ENCODE measurements around the gene ZFP90. TPM values are rescaled to one million over a fixed set of nuclear protein-coding genes. Genes with fewer than 3 reads are reported as not detected.

The ZFP90 gene
- total and polyA plus RNA-seq, 4 donors, result 2.1 to 18.9 (median 5.6) TPM

DNA sequence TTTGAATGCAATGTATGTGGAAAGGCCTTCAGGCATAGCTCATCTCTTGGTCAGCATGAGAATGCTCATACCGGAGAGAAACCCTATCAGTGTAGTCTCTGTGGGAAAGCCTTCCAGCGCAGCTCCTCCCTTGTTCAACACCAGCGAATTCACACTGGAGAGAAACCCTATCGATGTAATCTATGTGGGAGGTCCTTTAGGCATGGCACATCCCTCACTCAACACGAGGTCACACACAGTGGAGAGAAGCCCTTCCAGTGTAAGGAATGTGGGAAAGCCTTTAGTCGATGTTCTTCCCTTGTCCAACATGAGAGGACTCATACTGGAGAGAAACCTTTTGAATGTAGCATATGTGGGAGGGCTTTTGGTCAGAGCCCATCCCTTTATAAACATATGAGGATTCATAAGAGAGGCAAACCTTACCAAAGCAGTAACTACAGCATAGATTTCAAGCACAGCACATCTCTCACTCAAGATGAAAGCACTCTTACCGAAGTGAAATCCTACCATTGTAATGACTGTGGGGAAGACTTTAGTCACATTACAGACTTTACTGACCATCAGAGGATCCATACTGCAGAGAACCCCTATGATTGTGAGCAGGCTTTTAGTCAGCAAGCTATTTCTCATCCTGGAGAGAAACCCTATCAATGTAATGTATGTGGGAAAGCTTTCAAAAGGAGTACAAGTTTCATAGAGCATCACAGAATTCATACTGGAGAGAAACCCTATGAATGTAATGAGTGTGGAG lies 24.7 kb downstream of the ZFP90 start:
- Histone ChIP-seq H3K27ac (ENCODE audit: low read depth in 1 of 2, low read length in 2 of 2) (no peak overlapping the region), H3K27me3 (ENCODE audit: control insufficient read depth in 4 of 4, insufficient read depth in 4 of 4, low read length in 3 of 4) (no peaks in the 10 kb centered on the region), H3K9me3 (ENCODE audit: control insufficient read depth in 4 of 4, low read length in 3 of 4) (peaks cover 58 to 88% (median 75%) of the 10 kb centered on the region in 4 donors), H3K36me3 (ENCODE audit: control insufficient read depth in 4 of 4, insufficient read depth in 3 of 4, low read depth in 1 of 4, low read length in 3 of 4) (peaks cover 0 to 51% (median 44%) of the 10 kb centered on the region in 4 donors), H3K4me1 (ENCODE audit: control insufficient read depth in 4 of 4, insufficient read depth in 4 of 4, low read length in 3 of 4) (no peaks in the 10 kb centered on the region), H3K4me3 (ENCODE audit: low read depth in 1 of 3, low read length in 3 of 3) (peak overlapping the region in 2 of 3 donors; percentile 30 to 62), H3K9ac (ENCODE audit: low read depth in 1 of 2, low read length in 2 of 2) (no peak overlapping the region)
- no peak for TF ChIP-seq SP1 (IDR thresholded peaks at IDR 0.05)
- TF ChIP-seq RAD21 (IDR thresholded peaks at IDR 0.05), result no peak
- TF ChIP-seq FOXA2 (IDR thresholded peaks at IDR 0.05), result no peak
- TF ChIP-seq, protein P1, sequence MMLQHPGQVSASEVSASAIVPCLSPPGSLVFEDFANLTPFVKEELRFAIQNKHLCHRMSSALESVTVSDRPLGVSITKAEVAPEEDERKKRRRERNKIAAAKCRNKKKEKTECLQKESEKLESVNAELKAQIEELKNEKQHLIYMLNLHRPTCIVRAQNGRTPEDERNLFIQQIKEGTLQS (IDR thresholded peaks at IDR 0.05), result no peak
- no peak for TF ChIP-seq GABPA (IDR thresholded peaks at IDR 0.05 in 1 of 2, conservative IDR thresholded peaks at IDR 0.05 in 1 of 2)
- TF ChIP-seq FOXA1 (IDR thresholded peaks at IDR 0.05), result no peak
- no peak for TF ChIP-seq TAF1 (conservative IDR thresholded peaks at IDR 0.05)
- 98% methylated on average over 7 of the region's 7 CpGs for WGBS
- DNase-seq (ENCODE audit: low spot score), result no peak

DNA sequence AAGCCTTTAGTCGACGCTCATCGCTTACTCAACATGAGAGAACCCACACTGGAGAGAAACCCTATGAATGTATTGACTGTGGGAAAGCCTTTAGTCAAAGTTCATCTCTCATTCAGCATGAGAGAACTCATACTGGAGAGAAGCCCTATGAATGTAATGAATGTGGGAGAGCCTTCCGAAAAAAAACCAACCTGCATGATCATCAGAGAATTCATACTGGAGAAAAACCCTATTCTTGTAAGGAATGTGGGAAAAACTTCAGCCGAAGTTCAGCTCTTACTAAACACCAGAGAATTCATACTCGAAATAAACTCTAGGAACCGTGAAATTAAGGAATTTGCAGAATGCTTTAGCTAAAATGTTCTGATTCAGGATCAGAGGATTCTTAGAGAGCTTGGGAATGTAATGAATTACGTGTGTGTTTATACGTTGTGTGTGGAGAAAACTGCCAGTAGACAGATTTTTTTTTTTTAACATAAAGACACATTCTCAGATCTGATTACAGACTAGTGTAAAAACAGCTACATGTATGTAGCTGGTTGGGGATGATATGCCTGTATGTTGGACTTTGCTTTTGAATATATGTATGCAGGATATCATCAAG lies 25.4 kb downstream of the ZFP90 start:
- TF ChIP-seq, protein P2, sequence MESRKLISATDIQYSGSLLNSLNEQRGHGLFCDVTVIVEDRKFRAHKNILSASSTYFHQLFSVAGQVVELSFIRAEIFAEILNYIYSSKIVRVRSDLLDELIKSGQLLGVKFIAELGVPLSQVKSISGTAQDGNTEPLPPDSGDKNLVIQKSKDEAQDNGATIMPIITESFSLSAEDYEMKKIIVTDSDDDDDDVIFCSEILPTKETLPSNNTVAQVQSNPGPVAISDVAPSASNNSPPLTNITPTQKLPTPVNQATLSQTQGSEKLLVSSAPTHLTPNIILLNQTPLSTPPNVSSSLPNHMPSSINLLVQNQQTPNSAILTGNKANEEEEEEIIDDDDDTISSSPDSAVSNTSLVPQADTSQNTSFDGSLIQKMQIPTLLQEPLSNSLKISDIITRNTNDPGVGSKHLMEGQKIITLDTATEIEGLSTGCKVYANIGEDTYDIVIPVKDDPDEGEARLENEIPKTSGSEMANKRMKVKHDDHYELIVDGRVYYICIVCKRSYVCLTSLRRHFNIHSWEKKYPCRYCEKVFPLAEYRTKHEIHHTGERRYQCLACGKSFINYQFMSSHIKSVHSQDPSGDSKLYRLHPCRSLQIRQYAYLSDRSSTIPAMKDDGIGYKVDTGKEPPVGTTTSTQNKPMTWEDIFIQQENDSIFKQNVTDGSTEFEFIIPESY (IDR thresholded peaks at IDR 0.05), result no peak
- TF ChIP-seq RXRA (IDR thresholded peaks at IDR 0.05), result no peak
- H3K9ac ChIP-seq (ENCODE audit: low read depth in 1 of 2, low read length in 2 of 2), result no peak overlapping the region
- peaks cover 0 to 46% (median 37%) of the 10 kb centered on the region in 4 donors for H3K36me3 ChIP-seq (ENCODE audit: control insufficient read depth in 4 of 4, insufficient read depth in 3 of 4, low read depth in 1 of 4, low read length in 3 of 4)
- H3K4me3 ChIP-seq (ENCODE audit: low read depth in 1 of 3, low read length in 3 of 3), result peak overlapping the region in 2 of 3 donors; percentile 30 to 62
- peaks cover 60 to 90% (median 75%) of the 10 kb centered on the region in 4 donors for H3K9me3 ChIP-seq (ENCODE audit: control insufficient read depth in 4 of 4, low read length in 3 of 4)
- H3K27ac ChIP-seq (ENCODE audit: low read depth in 1 of 2, low read length in 2 of 2), result no peak overlapping the region
- H3K27me3 ChIP-seq (ENCODE audit: control insufficient read depth in 4 of 4, insufficient read depth in 4 of 4, low read length in 3 of 4), result no peaks in the 10 kb centered on the region
- WGBS, result 97% methylated on average over 9 of the region's 9 CpGs
- no peaks in the 10 kb centered on the region for H3K4me1 ChIP-seq (ENCODE audit: control insufficient read depth in 4 of 4, insufficient read depth in 4 of 4, low read length in 3 of 4)
- no peak for DNase-seq (ENCODE audit: low spot score)

DNA sequence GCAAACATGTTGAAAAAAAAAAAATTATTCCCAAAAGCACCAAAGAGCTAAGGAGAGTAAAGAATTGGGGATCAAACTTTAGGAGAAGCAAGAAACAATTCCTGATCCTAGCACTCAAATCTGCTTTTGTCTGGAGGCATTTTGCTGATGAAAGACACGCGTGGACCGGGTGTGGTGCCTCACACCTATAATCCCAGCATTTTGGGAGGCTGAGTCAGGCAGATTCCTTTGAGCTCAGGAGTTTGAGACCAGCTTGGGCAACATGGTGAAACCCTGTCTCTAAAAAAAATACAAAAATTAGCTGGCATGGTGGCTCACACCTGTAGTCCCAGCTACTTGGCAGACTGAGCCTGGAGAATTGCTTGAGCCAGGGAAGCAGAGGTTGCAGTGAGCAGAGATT lies 35.4 kb downstream of the ZFP90 start:
- no peak for DNase-seq (ENCODE audit: low spot score)
- Histone ChIP-seq H3K9me3 (ENCODE audit: control insufficient read depth in 4 of 4, low read length in 3 of 4) (peaks cover 43 to 75% (median 52%) of the 10 kb centered on the region in 4 donors), H3K4me3 (ENCODE audit: low read depth in 1 of 3, low read length in 3 of 3) (no peak overlapping the region), H3K9ac (ENCODE audit: low read depth in 1 of 2, low read length in 2 of 2) (no peak overlapping the region), H3K27ac (ENCODE audit: low read depth in 1 of 2, low read length in 2 of 2) (no peak overlapping the region), H3K27me3 (ENCODE audit: control insufficient read depth in 4 of 4, insufficient read depth in 4 of 4, low read length in 3 of 4) (no peaks in the 10 kb centered on the region), H3K36me3 (ENCODE audit: control insufficient read depth in 4 of 4, insufficient read depth in 3 of 4, low read depth in 1 of 4, low read length in 3 of 4) (no peaks in the 10 kb centered on the region), H3K4me1 (ENCODE audit: control insufficient read depth in 4 of 4, insufficient read depth in 4 of 4, low read length in 3 of 4) (no peaks in the 10 kb centered on the region)
- WGBS, result 97% methylated on average over 3 of the region's 3 CpGs
- TF ChIP-seq RAD21 (IDR thresholded peaks at IDR 0.05) (no peak), FOXA1 (IDR thresholded peaks at IDR 0.05) (no peak), FOXA2 (IDR thresholded peaks at IDR 0.05) (no peak), JUND (IDR thresholded peaks at IDR 0.05) (no peak), NR2F2 (IDR thresholded peaks at IDR 0.05) (no peak), TAF1 (conservative IDR thresholded peaks at IDR 0.05) (no peak), YY1 (IDR thresholded peaks at IDR 0.05) (no peak), RXRA (IDR thresholded peaks at IDR 0.05) (no peak), SP1 (IDR thresholded peaks at IDR 0.05) (no peak)
